ENCODE data around the gene TLE7. TPM values are rescaled to one million over a fixed set of nuclear protein-coding genes. Genes with fewer than 3 reads are reported as not detected.
A peak's percentile ranks its signal among the peaks of the same experiment; 100 is the strongest.

Gene TLE7
- not detected for total RNA-seq
- polyA plus RNA-seq, result not detected
- long read RNA-seq, donor 1, result 0 reads
- long read RNA-seq, donor 2, result 0 reads
- long read RNA-seq, donor 3, result 0 reads
- long read RNA-seq, donor 4, result 0 reads
- long read RNA-seq, donor 5, result 0 reads
- long read RNA-seq, donor 6, result 0 reads
- long read RNA-seq, donor 7, result 0 reads
- long read RNA-seq, donor 8, result 0 reads
- long read RNA-seq, donor 9, result 0 reads
- long read RNA-seq, donor 10, result 0 reads

GRCh38 chr16:71442051-71442440, at the start of gene TLE7:
Gene TLE7 (minus strand): TSS chr16:71442054. CDS start chr16:71433324, 8,730 bp downstream.
- Histone ChIP-seq H3K27me3 (ENCODE audit: control insufficient read depth in 2 of 2, insufficient read depth in 1 of 2, low read length in 1 of 2) (peaks cover 0 to 13% of the 10 kb centered on the region in 2 donors), H3K4me1 (ENCODE audit: control insufficient read depth in 2 of 2, insufficient read depth in 2 of 2, low read length in 2 of 2) (no peaks in the 10 kb centered on the region), H3K9me3 (ENCODE audit: control insufficient read depth in 2 of 2, insufficient read depth in 1 of 2, low read length in 1 of 2) (peaks cover 2 to 32% of the 10 kb centered on the region in 2 donors), H3K4me3 (ENCODE audit: low read length in 2 of 2) (no peak within 1 kb of the TSS), H3K36me3 (ENCODE audit: control insufficient read depth in 2 of 2, insufficient read depth in 2 of 2, low read length in 1 of 2) (no peaks in the 10 kb centered on the region), H3K27ac (ENCODE audit: low read depth in 1 of 2, low read length in 1 of 2) (no peak within 1 kb of the TSS)
- WGBS, result 89% methylated on average over 13 of the region's 13 CpGs
- DNase-seq (ENCODE audit: low read depth in 6 of 9, low spot score in 9 of 9), result no peak

GRCh38 chr16:71491054-71491453, 49.2 kb upstream of the TLE7 start:
- 86% methylated on average over 3 of the region's 3 CpGs for WGBS
- no peak for DNase-seq (ENCODE audit: low read depth in 6 of 9, low spot score in 9 of 9)

GRCh38 chr16:71490361-71490760, 48.5 kb upstream of the TLE7 start:
- no peaks in the 10 kb centered on the region for H3K27me3 ChIP-seq (ENCODE audit: control insufficient read depth in 2 of 2, insufficient read depth in 1 of 2, low read length in 1 of 2)

More at GRCh38 chr16:71491054-71491453, 49.2 kb upstream of the TLE7 start:
- Histone ChIP-seq H3K9me3 (ENCODE audit: control insufficient read depth in 2 of 2, insufficient read depth in 1 of 2, low read length in 1 of 2) (no peaks in the 10 kb centered on the region), H3K36me3 (ENCODE audit: control insufficient read depth in 2 of 2, insufficient read depth in 2 of 2, low read length in 1 of 2) (no peaks in the 10 kb centered on the region), H3K27ac (ENCODE audit: low read depth in 1 of 2, low read length in 1 of 2) (no peak overlapping the region), H3K27me3 (ENCODE audit: control insufficient read depth in 2 of 2, insufficient read depth in 1 of 2, low read length in 1 of 2) (no peaks in the 10 kb centered on the region), H3K4me3 (ENCODE audit: low read length in 2 of 2) (no peak overlapping the region), H3K4me1 (ENCODE audit: control insufficient read depth in 2 of 2, insufficient read depth in 2 of 2, low read length in 2 of 2) (no peaks in the 10 kb centered on the region)

GRCh38 chr16:71489122-71489521, 47.3 kb upstream of the TLE7 start, which contains the start of gene ZNF19:
Gene ZNF19 (minus strand): TSS chr16:71489324. CDS start chr16:71482114, 7,210 bp downstream.
- H3K27me3 ChIP-seq (ENCODE audit: control insufficient read depth in 2 of 2, insufficient read depth in 1 of 2, low read length in 1 of 2), result no peaks in the 10 kb centered on the region
- no peak for DNase-seq (ENCODE audit: low read depth in 6 of 9, low spot score in 9 of 9)
- no peaks in the 10 kb centered on the region for H3K36me3 ChIP-seq (ENCODE audit: control insufficient read depth in 2 of 2, insufficient read depth in 2 of 2, low read length in 1 of 2)
- H3K27ac ChIP-seq (ENCODE audit: low read depth in 1 of 2, low read length in 1 of 2), result no peak within 1 kb of the TSS
- no peaks in the 10 kb centered on the region for H3K9me3 ChIP-seq (ENCODE audit: control insufficient read depth in 2 of 2, insufficient read depth in 1 of 2, low read length in 1 of 2)
- H3K4me3 ChIP-seq (ENCODE audit: low read length in 2 of 2), result no peak within 1 kb of the TSS
- no peaks in the 10 kb centered on the region for H3K4me1 ChIP-seq (ENCODE audit: control insufficient read depth in 2 of 2, insufficient read depth in 2 of 2, low read length in 2 of 2)
- WGBS, result 97% methylated on average over 22 of the region's 22 CpGs

More at GRCh38 chr16:71490361-71490760, 48.5 kb upstream of the TLE7 start:
- Histone ChIP-seq H3K27ac (ENCODE audit: low read depth in 1 of 2, low read length in 1 of 2) (no peak overlapping the region), H3K9me3 (ENCODE audit: control insufficient read depth in 2 of 2, insufficient read depth in 1 of 2, low read length in 1 of 2) (no peaks in the 10 kb centered on the region), H3K4me3 (ENCODE audit: low read length in 2 of 2) (no peak overlapping the region), H3K36me3 (ENCODE audit: control insufficient read depth in 2 of 2, insufficient read depth in 2 of 2, low read length in 1 of 2) (no peaks in the 10 kb centered on the region), H3K4me1 (ENCODE audit: control insufficient read depth in 2 of 2, insufficient read depth in 2 of 2, low read length in 2 of 2) (no peaks in the 10 kb centered on the region)
- no peak for DNase-seq (ENCODE audit: low read depth in 6 of 9, low spot score in 9 of 9)

GRCh38 chr16:71484006-71484893, 42.4 kb upstream of the TLE7 start:
- DNase-seq (ENCODE audit: low read depth in 6 of 9, low spot score in 9 of 9), result peak; percentile 67 to 91 (median 77)
- H3K4me3 ChIP-seq (ENCODE audit: low read length in 2 of 2), result peak overlapping the region; percentile 83 to 98
- H3K27me3 ChIP-seq (ENCODE audit: control insufficient read depth in 2 of 2, insufficient read depth in 1 of 2, low read length in 1 of 2), result no peaks in the 10 kb centered on the region
- H3K9me3 ChIP-seq (ENCODE audit: control insufficient read depth in 2 of 2, insufficient read depth in 1 of 2, low read length in 1 of 2), result no peaks in the 10 kb centered on the region
- no peaks in the 10 kb centered on the region for H3K4me1 ChIP-seq (ENCODE audit: control insufficient read depth in 2 of 2, insufficient read depth in 2 of 2, low read length in 2 of 2)
- no peaks in the 10 kb centered on the region for H3K36me3 ChIP-seq (ENCODE audit: control insufficient read depth in 2 of 2, insufficient read depth in 2 of 2, low read length in 1 of 2)
- peak overlapping the region; percentile 95 to 99 for H3K27ac ChIP-seq (ENCODE audit: low read depth in 1 of 2, low read length in 1 of 2)
- under 1% methylated on average over 44 of the region's 44 CpGs for WGBS

GRCh38 chr16:71482569-71482968, 40.7 kb upstream of the TLE7 start:
- H3K9me3 ChIP-seq (ENCODE audit: control insufficient read depth in 2 of 2, insufficient read depth in 1 of 2, low read length in 1 of 2), result no peaks in the 10 kb centered on the region
- 94% methylated on average over 5 of the region's 5 CpGs for WGBS
- no peak overlapping the region for H3K27ac ChIP-seq (ENCODE audit: low read depth in 1 of 2, low read length in 1 of 2)
- no peak overlapping the region for H3K4me3 ChIP-seq (ENCODE audit: low read length in 2 of 2)
- DNase-seq (ENCODE audit: low read depth in 6 of 9, low spot score in 9 of 9), result no peak
- H3K27me3 ChIP-seq (ENCODE audit: control insufficient read depth in 2 of 2, insufficient read depth in 1 of 2, low read length in 1 of 2), result no peaks in the 10 kb centered on the region
- H3K36me3 ChIP-seq (ENCODE audit: control insufficient read depth in 2 of 2, insufficient read depth in 2 of 2, low read length in 1 of 2), result no peaks in the 10 kb centered on the region
- H3K4me1 ChIP-seq (ENCODE audit: control insufficient read depth in 2 of 2, insufficient read depth in 2 of 2, low read length in 2 of 2), result no peaks in the 10 kb centered on the region

- over 99% methylated on average over 2 of the region's 2 CpGs for WGBS
- Histone ChIP-seq H3K4me3 (ENCODE audit: low read length in 2 of 2) (no peak overlapping the region), H3K4me1 (ENCODE audit: control insufficient read depth in 2 of 2, insufficient read depth in 2 of 2, low read length in 2 of 2) (no peaks in the 10 kb centered on the region)
Measured at GRCh38 chr16:71480956-71481355, 39.1 kb upstream of the TLE7 start.

GRCh38 chr16:71479420-71479819, 37.6 kb upstream of the TLE7 start:
- WGBS, result 90% methylated on average over 3 of the region's 3 CpGs
- no peak for DNase-seq (ENCODE audit: low read depth in 6 of 9, low spot score in 9 of 9)
- Histone ChIP-seq H3K27ac (ENCODE audit: low read depth in 1 of 2, low read length in 1 of 2) (no peak overlapping the region), H3K36me3 (ENCODE audit: control insufficient read depth in 2 of 2, insufficient read depth in 2 of 2, low read length in 1 of 2) (no peaks in the 10 kb centered on the region), H3K27me3 (ENCODE audit: control insufficient read depth in 2 of 2, insufficient read depth in 1 of 2, low read length in 1 of 2) (no peaks in the 10 kb centered on the region), H3K9me3 (ENCODE audit: control insufficient read depth in 2 of 2, insufficient read depth in 1 of 2, low read length in 1 of 2) (no peaks in the 10 kb centered on the region), H3K4me1 (ENCODE audit: control insufficient read depth in 2 of 2, insufficient read depth in 2 of 2, low read length in 2 of 2) (no peaks in the 10 kb centered on the region), H3K4me3 (ENCODE audit: low read length in 2 of 2) (no peak overlapping the region)

More at GRCh38 chr16:71480956-71481355, 39.1 kb upstream of the TLE7 start:
- H3K27ac ChIP-seq (ENCODE audit: low read depth in 1 of 2, low read length in 1 of 2), result no peak overlapping the region
- H3K27me3 ChIP-seq (ENCODE audit: control insufficient read depth in 2 of 2, insufficient read depth in 1 of 2, low read length in 1 of 2), result no peaks in the 10 kb centered on the region
- no peak for DNase-seq (ENCODE audit: low read depth in 6 of 9, low spot score in 9 of 9)
- no peaks in the 10 kb centered on the region for H3K36me3 ChIP-seq (ENCODE audit: control insufficient read depth in 2 of 2, insufficient read depth in 2 of 2, low read length in 1 of 2)
- no peaks in the 10 kb centered on the region for H3K9me3 ChIP-seq (ENCODE audit: control insufficient read depth in 2 of 2, insufficient read depth in 1 of 2, low read length in 1 of 2)

GRCh38 chr16:71476457-71477124, 34.7 kb upstream of the TLE7 start:
- no peaks in the 10 kb centered on the region for H3K27me3 ChIP-seq (ENCODE audit: control insufficient read depth in 2 of 2, insufficient read depth in 1 of 2, low read length in 1 of 2)
- H3K4me3 ChIP-seq (ENCODE audit: low read length in 2 of 2), result no peak overlapping the region
- H3K4me1 ChIP-seq (ENCODE audit: control insufficient read depth in 2 of 2, insufficient read depth in 2 of 2, low read length in 2 of 2), result no peaks in the 10 kb centered on the region
- H3K27ac ChIP-seq (ENCODE audit: low read depth in 1 of 2, low read length in 1 of 2), result no peak overlapping the region
- no peaks in the 10 kb centered on the region for H3K36me3 ChIP-seq (ENCODE audit: control insufficient read depth in 2 of 2, insufficient read depth in 2 of 2, low read length in 1 of 2)
- WGBS, result 95% methylated on average over 4 of the region's 4 CpGs
- H3K9me3 ChIP-seq (ENCODE audit: control insufficient read depth in 2 of 2, insufficient read depth in 1 of 2, low read length in 1 of 2), result no peaks in the 10 kb centered on the region
- no peak for DNase-seq (ENCODE audit: low read depth in 6 of 9, low spot score in 9 of 9)

All from thymus (tissue), 14 donors.